GM18517 (cell line): ENCODE results near the gene IL23A.
A peak's percentile ranks its signal among the peaks of the same experiment; 100 is the strongest.

Experiments
- ATAC-seq: cut with Tn5 transposase; IDR thresholded peaks from one replicate; pipeline ENCODE4 v1.9.1; 2021; ENCODE audit warnings: mild to moderate bottlenecking, moderate library complexity; ENCODE audit not compliant: unreplicated experiment

The IL23A gene

DNA sequence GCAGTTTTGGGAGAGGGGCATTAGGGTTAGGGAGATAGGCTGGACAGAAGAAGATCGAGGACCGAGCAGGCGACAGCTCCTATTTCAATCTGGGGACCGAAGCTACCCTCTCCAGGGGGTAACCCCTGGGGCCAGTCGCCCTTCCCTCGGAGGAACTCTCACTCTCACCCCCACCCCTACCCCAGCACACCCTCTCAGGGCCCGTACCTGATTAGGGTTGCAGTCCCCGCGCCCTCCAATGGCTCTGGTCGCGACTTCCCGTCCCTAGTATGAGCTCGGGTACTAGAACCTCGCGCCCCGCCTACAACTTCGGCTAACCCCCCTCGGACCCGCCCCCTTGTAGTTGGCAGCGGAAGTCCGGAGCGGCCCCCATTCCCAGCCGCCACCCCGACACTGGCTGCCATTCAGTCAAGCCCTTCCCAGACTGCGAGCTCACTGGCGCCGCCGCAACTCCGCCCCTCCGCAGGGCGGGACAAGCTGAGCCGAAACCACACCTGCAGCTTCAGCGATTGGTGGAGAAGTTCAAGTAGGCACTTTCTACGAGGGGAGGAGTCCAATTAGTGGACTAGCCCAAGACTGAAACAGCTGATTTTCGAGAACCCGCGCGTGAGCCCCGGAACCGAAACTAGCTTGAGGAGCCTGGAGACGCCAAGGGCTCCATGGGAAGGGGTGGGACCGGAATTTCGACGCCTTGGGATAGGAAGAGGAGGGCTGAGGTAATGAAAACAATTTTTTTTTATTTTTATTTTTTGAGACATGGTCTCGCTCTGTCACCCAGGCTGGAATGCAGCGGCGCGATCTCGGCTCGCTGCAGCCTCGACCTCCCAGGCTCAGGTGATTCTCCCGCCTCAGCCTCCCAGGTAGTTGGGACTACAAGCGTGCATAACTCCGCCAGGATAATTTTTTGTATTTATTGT, 21.4 kb downstream of the IL23A start, which contains the start of gene STAT2:
Gene STAT2 (minus strand): TSS at position 257 of the 917 bp plus-strand sequence. CDS start 3,536 bp downstream, outside the sequence.
- peak; percentile 96 for ATAC-seq

DNA sequence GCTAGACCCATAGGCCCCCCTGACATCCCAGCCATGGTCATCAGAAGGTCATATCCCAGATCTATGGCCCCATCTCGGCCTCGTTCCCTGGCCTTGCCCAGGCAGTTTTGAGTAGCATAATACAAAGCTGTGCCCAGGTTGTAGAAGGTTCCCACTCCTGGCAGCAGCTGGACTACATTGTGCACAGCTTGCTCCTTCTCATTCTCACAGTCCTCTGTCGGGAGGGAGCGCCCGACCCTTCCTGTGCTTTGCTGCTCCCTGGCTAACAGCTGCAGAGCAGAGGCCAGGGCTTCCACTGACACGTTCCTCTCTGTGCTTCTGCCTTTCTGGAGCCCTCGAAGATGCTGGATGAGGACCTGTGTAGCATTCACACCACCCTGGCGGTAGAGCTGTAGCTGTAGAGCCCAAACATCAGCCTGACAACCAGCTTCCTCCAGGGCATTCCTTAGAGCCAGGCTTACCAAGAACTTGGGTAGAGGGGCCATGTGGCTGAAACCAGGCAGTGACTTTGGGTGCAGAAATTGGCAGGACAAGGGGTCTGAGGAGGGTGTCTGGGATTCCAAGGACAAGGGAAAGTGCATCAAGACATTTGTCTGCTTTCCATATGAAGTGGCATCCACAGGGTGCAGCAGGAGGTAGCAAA, 22.9 kb downstream of the IL23A start:
- no peak for ATAC-seq

DNA sequence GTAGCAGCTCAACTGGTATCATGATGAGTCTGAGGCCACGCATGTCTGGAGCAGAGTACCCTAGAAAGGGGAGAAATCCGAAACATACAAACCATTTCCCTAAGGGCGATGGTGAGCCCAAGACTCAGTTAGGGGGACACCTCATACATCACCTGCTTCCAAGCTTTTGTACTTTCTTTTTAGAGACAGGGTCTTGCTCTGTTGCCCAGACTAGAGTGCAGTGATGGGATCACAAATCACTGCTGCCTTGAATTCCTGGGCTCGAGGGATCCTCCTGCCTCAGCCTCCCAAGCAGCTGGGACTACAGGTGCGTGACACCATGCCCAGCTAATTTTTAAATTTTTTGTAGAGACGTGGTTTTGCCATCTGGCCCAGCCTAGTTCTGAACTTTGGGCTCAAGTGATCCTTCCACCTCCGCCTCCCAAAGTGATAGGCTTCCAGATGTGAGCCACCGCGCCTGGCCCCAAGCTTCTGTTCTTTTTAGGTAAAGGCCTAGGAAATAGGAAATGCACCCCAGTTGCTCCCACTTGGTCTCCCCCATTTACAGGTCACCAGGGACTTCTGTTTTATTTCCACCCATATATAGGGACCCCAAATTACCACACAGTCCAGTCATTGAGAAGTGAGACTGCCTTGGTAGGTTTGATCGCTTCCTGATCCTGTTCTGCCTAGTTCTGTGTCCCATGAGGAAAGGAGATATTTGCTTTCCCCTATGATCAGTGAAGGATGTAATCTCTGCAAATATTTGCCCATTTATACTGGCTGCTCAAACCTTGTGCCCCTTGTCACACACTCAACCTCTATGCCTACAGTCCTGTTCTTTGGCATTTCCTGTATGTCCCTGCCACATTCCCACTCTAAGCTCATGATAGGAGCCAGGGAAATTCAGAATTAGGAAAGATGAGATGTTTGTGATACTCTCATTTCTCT, 23.7 kb downstream of the IL23A start, which contains the start of gene APOF:
Gene APOF (minus strand): TSS at position 728 of the 930 bp plus-strand sequence. CDS start 112 bp downstream, at position 616.
- no peak for ATAC-seq

DNA sequence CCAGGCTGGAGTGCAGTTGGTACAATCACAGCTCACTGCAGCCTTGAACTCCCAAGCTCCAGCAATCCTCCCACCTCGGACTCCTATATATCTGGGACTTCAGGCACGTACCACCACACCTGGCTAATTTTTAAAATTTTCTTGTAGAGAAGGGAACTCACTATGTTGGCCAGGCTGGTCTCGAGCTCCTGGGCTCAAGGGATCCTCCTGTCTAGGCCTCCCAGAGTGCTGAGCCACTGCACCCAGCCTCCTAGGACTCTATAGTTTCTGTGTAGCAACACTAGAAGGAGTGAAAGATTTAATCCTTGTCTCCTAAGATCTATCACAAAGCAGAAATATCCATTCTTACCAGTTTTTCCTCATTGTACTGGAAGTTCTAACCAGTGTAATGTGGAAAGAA, 28.3 kb downstream of the IL23A start:
- ATAC-seq, result no peak

DNA sequence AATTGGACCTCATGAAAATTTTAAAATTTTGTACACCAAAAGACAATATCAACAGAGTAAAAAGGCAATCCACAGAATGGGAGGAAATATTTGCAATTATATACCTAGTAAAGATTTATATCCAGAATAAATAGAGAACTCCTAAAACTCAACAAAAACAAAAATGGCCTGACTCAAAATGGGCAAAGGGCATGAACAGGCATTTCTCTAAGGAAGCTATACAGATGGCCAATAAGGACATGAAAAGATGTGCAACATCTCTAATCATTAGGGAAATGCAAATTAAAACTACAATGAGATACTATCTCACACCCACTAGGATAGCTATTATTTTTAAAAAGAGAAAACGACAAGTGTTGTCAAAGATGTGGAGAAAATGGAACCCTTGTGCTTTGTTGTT, 34.8 kb downstream of the IL23A start:
- no peak for ATAC-seq

DNA sequence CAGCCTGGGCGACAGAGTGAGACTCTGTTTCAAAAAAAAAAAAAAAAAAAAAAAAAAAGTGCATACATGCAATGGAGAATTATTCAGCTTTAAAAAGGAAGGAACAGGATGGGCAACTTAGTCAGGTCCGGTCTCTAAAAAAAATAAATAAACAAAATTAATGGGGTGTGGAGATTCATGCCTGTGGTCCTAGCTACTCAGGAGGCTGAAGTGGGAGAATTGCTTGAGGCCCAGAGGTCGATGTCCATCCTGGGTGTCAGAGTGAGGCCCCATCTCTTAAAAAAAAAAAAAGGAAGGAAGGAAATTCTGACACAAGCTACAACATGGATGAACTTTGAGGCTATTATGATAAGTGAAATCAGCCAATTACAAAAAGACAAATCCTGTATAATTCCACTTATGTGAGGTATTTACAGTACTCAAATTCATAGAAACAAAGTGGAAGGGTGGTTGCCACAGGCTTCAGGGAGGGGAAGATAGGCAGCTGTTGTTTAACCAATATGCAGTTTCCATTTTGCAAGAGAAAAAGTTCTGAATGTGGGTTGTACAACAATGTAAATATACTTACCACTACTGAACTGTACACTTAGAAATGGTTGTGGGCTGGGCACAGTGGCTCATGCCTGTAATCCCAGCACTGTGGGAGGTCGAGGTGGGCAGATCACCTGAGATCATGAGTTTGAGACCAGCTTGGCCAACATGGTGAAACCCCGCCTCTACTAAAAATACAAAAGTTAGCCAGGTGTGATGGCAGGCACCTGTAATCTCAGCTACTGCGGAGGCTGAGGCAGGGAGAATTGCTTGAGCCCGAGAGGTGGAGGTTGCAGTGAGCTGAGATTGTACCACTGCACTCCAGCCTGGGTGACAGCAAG, 36.3 kb downstream of the IL23A start:
- ATAC-seq, result peak; percentile 31

DNA sequence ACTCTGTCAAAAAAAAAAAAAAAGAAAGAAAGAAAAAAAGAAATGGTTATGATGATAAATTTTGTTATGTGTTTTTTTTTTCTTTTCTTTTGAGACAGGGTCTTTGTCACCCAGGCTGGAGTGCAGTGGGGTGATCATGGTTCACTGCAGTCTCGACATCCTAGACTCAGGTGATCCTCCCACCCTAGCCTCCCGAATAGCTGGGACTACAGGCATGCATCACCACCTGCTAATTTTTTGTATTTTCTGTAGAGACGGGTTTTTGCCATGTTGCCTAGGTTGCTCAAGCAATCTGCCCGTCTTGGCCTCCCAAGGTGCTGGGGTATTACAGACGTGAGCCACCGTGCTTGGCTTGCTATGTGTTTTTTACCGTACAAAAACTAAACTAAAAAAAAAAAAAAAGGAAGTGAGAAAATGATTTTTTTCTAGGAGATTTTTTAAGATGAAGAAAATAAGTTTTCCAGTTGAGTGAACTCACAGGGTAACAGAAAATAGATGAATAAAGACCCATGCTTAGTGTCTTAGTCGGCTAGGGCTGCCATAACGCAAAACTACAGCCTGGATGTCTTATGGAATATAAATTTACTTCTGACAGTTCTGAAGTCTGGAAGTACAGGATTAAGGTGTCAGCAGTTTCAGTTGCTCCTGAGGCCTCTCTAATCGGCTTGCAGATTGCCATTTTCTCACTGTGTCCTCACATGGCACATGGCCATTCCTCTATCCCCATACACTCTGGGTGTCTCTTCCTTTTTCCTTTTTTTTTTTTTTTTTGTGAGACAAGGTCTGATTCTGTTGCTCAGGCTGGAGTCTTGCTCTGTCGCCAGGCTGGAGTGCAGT, 37.1 kb downstream of the IL23A start:
- peak; percentile 73 for ATAC-seq

DNA sequence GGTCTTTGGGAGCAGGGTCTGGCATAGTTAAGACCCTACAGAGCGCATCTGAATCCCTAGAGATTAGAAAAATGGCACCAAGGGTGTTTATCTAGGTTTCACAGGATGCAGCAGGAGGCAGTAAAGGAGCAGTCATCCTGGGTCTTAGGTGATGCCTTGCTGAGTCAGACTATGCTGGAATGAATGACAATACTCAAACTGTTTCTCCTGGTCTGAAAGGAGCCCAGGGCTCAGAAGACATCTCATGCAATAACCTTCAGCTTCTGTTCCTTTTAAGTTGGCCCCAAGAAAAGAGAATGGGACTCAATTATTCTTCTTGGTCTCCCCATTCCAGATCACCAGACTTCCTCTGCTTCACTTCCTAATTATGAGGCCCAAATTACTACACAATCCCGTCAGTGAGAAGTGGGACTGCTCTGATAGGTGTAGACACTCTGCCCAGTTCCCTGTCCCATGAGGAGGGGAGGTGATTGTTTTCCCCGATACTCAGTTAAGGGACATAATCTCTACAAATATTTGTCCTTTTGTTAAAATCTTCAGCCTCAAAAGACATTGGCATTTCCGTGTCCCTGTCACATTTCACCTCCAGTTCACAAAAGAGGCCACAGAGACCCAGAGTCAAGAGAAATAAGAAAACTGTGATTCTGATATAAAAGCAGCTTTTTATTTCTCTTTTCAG, 38.8 kb downstream of the IL23A start:
- ATAC-seq, result no peak

DNA sequence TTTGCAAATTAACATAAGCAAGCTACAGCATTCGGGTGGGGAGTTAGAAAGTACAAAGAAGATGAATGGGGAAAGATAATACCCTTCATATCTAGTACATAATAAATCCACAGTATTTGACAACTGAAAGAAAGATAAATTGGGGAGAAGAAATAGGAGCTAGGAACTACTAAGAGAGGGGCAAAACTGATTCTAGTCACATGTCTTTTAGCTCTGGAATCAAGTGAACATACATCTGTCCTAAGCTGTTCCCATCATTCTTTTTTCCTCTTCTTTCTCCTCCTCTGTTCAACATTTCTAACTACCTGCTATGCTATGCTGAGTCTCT, 39.3 kb downstream of the IL23A start:
- no peak for ATAC-seq

DNA sequence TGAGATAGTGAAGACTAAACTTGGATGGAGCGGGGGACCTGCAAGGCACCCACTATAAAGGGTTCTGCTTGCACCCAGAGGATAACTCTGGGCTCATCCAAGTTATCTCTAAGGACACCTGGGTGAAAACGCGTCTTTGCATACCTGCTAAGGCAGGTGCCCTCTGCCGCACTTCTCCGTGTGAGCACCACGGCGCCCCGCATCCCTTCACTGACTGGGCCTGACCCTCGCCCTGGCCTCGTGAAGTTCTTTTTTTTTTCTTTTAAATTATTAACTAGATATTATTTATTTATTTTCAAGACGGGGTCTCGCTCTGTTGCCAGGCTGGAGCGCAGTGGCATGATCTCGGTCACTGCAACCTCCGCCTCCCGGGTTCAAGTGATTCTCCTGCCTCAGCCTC, 43.9 kb downstream of the IL23A start:
- ATAC-seq, result no peak

DNA sequence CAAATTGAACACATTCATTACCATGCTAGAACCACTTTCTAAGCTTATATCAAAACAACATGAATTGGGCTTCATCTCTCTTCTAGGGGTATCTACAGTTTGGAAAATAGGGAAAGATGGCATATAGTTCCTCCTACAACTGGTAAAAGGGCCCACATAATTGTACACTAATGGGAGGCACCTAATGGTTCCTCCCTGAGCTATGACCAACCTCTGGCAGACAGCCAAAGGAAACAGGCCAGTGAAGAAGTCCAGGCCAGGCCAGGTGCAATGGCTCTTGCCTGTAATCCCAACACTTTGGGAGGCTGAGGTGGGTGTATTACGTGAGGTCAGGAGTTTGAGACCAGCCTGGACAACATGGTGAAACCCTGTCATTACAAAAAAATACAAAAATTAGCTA, 47.2 kb downstream of the IL23A start:
- ATAC-seq, result no peak

DNA sequence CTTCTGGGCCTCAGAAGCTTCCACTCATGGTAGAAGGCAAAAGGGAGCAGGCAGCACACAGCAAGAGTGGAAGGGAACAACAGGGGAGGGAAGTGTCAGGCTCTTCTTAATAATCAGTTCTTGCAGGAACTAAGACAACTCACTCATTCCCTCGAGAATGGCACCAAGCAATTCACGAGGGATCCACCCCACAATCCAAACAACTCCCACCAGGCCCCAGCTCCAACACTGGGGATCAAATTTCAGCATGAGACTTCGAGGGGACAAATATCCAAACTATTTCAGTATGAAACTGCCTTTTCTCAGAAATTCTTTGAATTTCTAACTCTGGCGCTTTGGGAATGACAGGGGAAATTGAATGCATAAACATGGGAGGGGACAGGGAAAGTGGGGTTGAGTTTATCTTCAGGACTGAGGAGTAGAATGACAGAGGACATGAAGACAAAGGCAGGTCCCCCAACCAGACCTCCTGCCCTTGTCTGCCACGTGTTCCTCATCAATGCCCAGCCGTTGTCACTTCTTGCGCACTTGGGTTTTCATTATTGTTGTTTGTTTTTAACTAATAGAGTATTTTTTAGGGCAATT, 48.6 kb downstream of the IL23A start:
- ATAC-seq, result no peak

DNA sequence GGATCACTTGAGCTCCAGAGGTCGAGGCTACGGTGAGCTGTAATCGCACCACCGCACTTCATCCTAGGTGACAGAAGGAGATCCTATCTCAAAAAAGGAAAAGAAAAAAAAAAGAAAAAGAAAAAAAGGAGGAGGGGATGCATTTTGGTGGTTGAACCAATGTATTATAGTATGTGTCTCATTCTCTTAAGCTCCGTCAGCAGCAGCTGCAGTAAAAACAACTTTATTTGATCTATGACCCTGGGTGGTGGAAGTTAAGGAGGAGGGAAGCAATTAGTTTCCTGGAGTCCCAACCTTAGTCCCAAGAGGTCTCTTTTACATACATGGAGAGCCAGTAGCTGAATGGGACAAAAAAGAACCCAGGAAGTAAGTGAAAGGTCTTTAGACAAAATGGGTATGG, 50.7 kb downstream of the IL23A start:
- no peak for ATAC-seq
